Epithelial cell of proximal tubule (primary cell): ENCODE results near the gene PEMT. TPM values are rescaled to one million over a fixed set of nuclear protein-coding genes. Genes with fewer than 3 reads are reported as not detected.

Experiments
- DNase-seq: peaks from one replicate; pipeline ENCODE4 v3.0.0-alpha.2; 2011; ENCODE audit warnings: low read depth
- H3K4me3 ChIP-seq: 2 replicates; pipeline ENCODE4 v1.5.1; 2011; ENCODE audit warnings: low read depth, mild to moderate bottlenecking, low read length
- CTCF ChIP-seq: conservative IDR thresholded peaks from 2 replicates; pipeline ENCODE4 v1.5.1; 2012; ENCODE audit warnings: low read depth, mild to moderate bottlenecking, low read length
- total RNA-seq: library from RNA; depleted of rRNA; stranded (reverse); fragments of >200 nt; gene quantifications from 2 replicates; pipeline ENCODE4 v1.2.3, GENCODE V29; 2015

Gene PEMT
- total RNA-seq, 1 donor from 2014 or later: 48.3 TPM

DNA sequence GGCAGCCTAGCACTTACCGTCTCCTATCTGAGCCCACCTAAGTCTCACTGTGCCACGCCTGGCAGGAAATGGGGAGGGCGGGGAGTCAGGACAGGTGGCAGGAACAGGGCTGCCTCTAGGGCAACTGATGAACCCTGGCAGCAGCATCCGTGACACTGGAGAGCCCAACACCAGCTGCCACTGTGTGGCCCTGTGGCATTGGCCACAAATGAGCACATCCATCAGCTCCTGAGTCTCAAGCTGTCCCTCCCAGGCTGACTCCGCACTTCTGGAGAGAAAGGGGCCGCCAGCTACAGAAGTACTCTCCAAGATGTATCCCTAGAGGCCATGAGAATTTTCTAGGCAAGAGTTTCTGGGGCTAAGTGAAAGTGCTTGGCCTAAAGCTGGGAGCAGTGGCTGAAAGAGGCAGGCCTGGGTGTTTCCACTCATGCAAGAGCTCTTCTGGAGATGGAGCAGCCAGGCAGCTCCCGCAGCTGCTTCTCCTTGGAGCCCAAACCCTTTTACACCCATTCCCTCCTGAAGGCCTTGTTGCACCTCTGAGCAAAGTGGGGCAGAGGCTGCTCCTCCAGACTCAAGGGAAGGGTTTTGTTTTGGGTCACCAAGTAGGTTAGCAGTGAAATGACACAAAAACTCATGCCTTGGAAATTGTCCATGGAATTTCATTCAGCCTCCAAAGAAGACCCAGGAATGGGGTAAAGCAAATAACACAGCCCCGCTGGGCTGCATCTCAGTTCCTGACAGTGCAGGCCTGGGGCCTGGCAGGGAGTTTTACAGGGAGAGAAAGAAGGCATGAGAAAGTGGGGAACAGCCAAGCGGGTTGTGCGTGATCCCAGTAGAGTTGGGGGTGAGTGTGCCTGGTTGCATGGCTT, 25.8 kb downstream of the PEMT start:
- no peak overlapping the region for H3K4me3 ChIP-seq
- no peak for DNase-seq
- TF ChIP-seq CTCF: no peak

DNA sequence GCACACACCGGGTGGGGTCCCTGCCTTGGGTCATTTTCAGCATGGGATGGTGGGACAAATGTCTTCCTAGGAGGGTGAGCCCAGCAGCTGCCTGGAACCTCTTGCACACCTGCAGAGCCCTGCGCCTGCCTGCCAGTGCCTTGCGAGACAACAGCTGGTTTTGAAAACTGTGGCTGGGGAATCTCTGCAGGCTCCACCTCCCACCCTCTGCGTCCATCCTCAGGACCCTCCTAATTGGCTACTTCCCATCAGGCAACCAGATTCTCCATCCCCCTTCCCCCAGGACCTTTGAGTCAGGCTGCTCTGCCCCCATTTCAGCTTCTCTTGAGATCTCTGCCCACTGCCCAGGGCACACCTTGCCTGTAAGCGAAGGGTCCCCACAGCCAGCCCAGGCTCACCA, 26.6 kb downstream of the PEMT start:
- H3K4me3 ChIP-seq: no peak overlapping the region
- no peak for TF ChIP-seq CTCF
- DNase-seq: no peak

DNA sequence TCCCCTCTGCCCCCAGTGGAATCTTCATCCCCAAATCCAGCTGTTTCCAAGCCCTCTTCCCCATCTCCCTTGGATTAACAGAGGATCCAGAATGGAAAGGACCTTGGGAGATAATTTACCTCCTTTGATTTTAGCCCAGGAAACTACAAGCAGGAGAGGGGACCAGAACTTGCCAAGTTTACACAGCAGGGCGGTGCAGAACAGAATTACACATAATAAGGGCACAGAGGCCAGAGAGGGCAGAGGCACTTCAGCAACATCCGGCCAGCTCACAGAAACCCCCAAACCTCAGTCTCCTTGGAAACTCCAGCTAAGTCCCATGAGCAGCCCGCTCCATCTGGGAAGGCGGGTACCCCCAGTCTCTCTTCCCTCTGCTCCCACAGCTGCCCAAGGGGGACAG, 27.2 kb downstream of the PEMT start:
- H3K4me3 ChIP-seq: no peak overlapping the region
- no peak for DNase-seq
- no peak for TF ChIP-seq CTCF

GRCh38 chr17:17563530-17563929, 28.0 kb downstream of the PEMT start:
- no peak for DNase-seq
- no peak for TF ChIP-seq CTCF
- no peak overlapping the region for H3K4me3 ChIP-seq

DNA sequence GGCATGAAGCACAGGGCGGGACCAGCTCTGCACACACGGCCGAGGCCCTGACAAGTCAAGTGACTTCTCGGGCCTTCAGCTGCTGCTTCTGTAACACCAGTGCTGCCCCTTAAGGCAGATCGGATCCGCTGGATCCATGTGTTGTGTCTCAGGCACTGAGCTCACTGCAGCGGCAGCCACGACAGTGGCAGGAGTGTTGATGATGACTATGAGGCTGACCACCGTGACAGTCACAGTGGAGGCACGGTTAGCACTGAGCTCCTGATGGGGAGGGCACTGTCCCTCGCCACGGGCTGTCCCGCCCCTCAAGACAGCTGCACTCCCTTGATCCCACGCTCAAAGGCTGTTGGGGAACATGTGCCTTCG, 29.4 kb downstream of the PEMT start:
- DNase-seq: no peak
- TF ChIP-seq CTCF: no peak
- H3K4me3 ChIP-seq: no peak overlapping the region

- no peak for DNase-seq
- no peak for TF ChIP-seq CTCF
- H3K4me3 ChIP-seq: no peak overlapping the region
Observed at GRCh38 chr17:17561408-17562145, 29.9 kb downstream of the PEMT start.
